CD4-positive, alpha-beta T cell treated with Interleukin-1 beta for 1 hour (primary cell): ENCODE data around the gene IFT80.
A peak's percentile ranks its signal among the peaks of the same experiment; 100 is the strongest.
"Not testable (repeated sequence)": the region's sequence is repeated elsewhere in the genome, so short reads cannot be mapped to it uniquely, and the experiment has no call there.

Experiments
- DNase-seq, 2 donors: peaks; one replicate each; pipeline ENCODE4 v3.0.0-alpha.2; 2020 to 2022

IFT80 gene

GRCh38 chr3:160257606-160258005 lies 141.4 kb downstream of the IFT80 start:
- no peak for DNase-seq

GRCh38 chr3:160253298-160253697 lies 145.7 kb downstream of the IFT80 start:
- no peak for DNase-seq

GRCh38 chr3:160247766-160248165 lies 151.3 kb downstream of the IFT80 start:
- no peak for DNase-seq

GRCh38 chr3:160245261-160245800 lies 153.7 kb downstream of the IFT80 start:
- no peak for DNase-seq

- DNase-seq: not testable (repeated sequence)
These were observed 158.3 kb downstream of the IFT80 start for GRCh38 chr3:160240719-160241118.

- DNase-seq: no peak
These were observed 167.0 kb downstream of the IFT80 start for GRCh38 chr3:160232014-160232413.

- DNase-seq: no peak
These were observed 171.6 kb downstream of the IFT80 start for GRCh38 chr3:160227419-160227818.

GRCh38 chr3:160226026-160226907 lies 172.8 kb downstream of the IFT80 start:
- peak in 1 of 2 donors; percentile 12 for DNase-seq

- DNase-seq: peak; percentile 26 to 29
These were observed 173.6 kb downstream of the IFT80 start, which contains the start of gene C3orf80 for GRCh38 chr3:160225176-160226025. Gene C3orf80 (plus strand): TSS chr3:160225422. CDS start chr3:160225636, 214 bp downstream.

GRCh38 chr3:160224811-160225175 lies 174.2 kb downstream of the IFT80 start:
- DNase-seq: no peak

GRCh38 chr3:160224256-160224655 lies 174.8 kb downstream of the IFT80 start:
- no peak for DNase-seq

- DNase-seq: no peak
These were observed 178.0 kb downstream of the IFT80 start for GRCh38 chr3:160221019-160221418.

- no peak for DNase-seq
These were observed 179.0 kb downstream of the IFT80 start for GRCh38 chr3:160220038-160220437.

GRCh38 chr3:160218136-160218535 lies 180.9 kb downstream of the IFT80 start:
- no peak for DNase-seq

- DNase-seq: no peak
These were observed 181.3 kb downstream of the IFT80 start for GRCh38 chr3:160217675-160218074.

GRCh38 chr3:160213191-160213590 lies 185.8 kb downstream of the IFT80 start:
- no peak for DNase-seq

GRCh38 chr3:160210799-160211221 lies 188.2 kb downstream of the IFT80 start:
- no peak for DNase-seq

GRCh38 chr3:160210341-160210740 lies 188.7 kb downstream of the IFT80 start:
- DNase-seq: no peak
